ENCODE results near the gene PEX26. TPM values are rescaled to one million over a fixed set of nuclear protein-coding genes. Genes with fewer than 3 reads are reported as not detected.

PEX26 gene
- total RNA-seq, 1 experiment from 2014 or later, result 21.9 TPM

- ATAC-seq (no peak), DNase-seq (ENCODE audit: low read depth, low spot score) (no peak)
- CTCF ChIA-PET, result interaction anchor here (0.6 kb wide), 1 partner anchor 76 kb away, joined by 4 read pairs; no protein-coding TSS in a partner anchor
- no peak for TF ChIP-seq SIN3A (IDR thresholded peaks at IDR 0.05; ENCODE audit: borderline replicate concordance, insufficient read depth, low read depth, low read length)
- TF ChIP-seq, protein P1, sequence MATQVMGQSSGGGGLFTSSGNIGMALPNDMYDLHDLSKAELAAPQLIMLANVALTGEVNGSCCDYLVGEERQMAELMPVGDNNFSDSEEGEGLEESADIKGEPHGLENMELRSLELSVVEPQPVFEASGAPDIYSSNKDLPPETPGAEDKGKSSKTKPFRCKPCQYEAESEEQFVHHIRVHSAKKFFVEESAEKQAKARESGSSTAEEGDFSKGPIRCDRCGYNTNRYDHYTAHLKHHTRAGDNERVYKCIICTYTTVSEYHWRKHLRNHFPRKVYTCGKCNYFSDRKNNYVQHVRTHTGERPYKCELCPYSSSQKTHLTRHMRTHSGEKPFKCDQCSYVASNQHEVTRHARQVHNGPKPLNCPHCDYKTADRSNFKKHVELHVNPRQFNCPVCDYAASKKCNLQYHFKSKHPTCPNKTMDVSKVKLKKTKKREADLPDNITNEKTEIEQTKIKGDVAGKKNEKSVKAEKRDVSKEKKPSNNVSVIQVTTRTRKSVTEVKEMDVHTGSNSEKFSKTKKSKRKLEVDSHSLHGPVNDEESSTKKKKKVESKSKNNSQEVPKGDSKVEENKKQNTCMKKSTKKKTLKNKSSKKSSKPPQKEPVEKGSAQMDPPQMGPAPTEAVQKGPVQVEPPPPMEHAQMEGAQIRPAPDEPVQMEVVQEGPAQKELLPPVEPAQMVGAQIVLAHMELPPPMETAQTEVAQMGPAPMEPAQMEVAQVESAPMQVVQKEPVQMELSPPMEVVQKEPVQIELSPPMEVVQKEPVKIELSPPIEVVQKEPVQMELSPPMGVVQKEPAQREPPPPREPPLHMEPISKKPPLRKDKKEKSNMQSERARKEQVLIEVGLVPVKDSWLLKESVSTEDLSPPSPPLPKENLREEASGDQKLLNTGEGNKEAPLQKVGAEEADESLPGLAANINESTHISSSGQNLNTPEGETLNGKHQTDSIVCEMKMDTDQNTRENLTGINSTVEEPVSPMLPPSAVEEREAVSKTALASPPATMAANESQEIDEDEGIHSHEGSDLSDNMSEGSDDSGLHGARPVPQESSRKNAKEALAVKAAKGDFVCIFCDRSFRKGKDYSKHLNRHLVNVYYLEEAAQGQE (IDR thresholded peaks at IDR 0.05; ENCODE audit: insufficient read depth in 1 of 2, low read depth in 2 of 2, low read length in 1 of 2), result no peak
- no peak for TF ChIP-seq TCF7L2 (IDR thresholded peaks at IDR 0.05; ENCODE audit: low read depth, low read length)
- TF ChIP-seq POLR2AphosphoS5 (IDR thresholded peaks at IDR 0.05; ENCODE audit: low read depth, low read length), result no peak
- no peak for TF ChIP-seq CTCF (IDR thresholded peaks at IDR 0.05)
- Histone ChIP-seq H3K27me3 (ENCODE audit: control insufficient read depth, insufficient read depth, low read length) (no peaks in the 10 kb centered on the region), H3K9me3 (ENCODE audit: control insufficient read depth, insufficient read depth, low read depth, low read length) (no peaks in the 10 kb centered on the region), H3K4me1 (ENCODE audit: control insufficient read depth, insufficient read depth, low read length) (no peaks in the 10 kb centered on the region), H3K27ac (ENCODE audit: low read length) (no peak overlapping the region), H3K36me3 (ENCODE audit: control insufficient read depth, insufficient read depth, low read length) (no peaks in the 10 kb centered on the region), H3K4me3 (ENCODE audit: low read depth in 2 of 2, low read length in 2 of 2) (no peak overlapping the region)
- no TSS peak for BruUV-seq (replicated peaks)
- in situ Hi-C loops (cut with HindIII; ENCODE audit: low pct_unique_long_range_greater_than_20kb, low sequenced_read_pairs), result no loop called here
- POLR2A ChIA-PET, result no interaction called here
- intact Hi-C loops (cut with micrococcal nuclease; ENCODE audit: unreplicated experiment), result no loop called here
Observed at GRCh38 chr22:18056807-18057474, 20.8 kb upstream of the PEX26 start.

DNA sequence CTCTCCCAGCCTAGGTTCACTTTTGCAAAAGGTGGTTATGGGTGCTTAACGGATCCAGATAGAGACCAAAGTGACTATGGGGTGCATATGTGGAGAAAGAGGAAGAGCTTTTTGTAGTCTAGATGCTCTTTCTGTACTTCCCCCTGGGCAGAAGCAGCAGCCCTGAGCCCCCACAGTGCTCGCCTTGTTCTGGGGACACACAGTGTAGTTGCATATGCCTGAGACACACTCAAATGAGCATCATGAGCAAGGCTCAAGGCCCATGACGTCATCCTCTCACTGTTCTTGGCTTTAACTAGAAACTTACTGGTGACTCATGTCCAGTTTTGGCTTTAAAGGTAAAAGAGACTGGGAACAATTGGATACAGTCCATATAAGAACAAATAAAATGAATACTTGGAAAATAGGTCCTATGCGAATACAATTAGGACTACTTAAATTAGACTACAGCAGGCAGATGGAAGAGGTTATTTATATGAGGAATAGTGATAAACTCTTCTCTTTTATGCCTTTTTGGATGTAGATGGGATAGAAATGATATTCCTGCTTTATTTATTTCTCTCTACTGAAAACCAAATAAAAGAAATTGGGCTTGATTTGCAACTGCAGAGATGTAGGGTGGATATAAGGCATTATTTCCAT lies 20.1 kb upstream of the PEX26 start:
- ATAC-seq, result no peak
- ChIA-PET POLR2A (no interaction called here), CTCF (interaction anchor here (0.6 kb wide), 1 partner anchor 76 kb away, joined by 4 read pairs; no protein-coding TSS in a partner anchor)
- no peaks in the 10 kb centered on the region for H3K9me3 ChIP-seq (ENCODE audit: control insufficient read depth, insufficient read depth, low read depth, low read length)
- H3K27me3 ChIP-seq (ENCODE audit: control insufficient read depth, insufficient read depth, low read length), result no peaks in the 10 kb centered on the region
- H3K27ac ChIP-seq (ENCODE audit: low read length), result no peak overlapping the region
- no TSS peak for BruUV-seq (replicated peaks)
- TF ChIP-seq, protein P1 (IDR thresholded peaks at IDR 0.05; ENCODE audit: insufficient read depth in 1 of 2, low read depth in 2 of 2, low read length in 1 of 2), result no peak
- TF ChIP-seq SIN3A (IDR thresholded peaks at IDR 0.05; ENCODE audit: borderline replicate concordance, insufficient read depth, low read depth, low read length) (no peak), TCF7L2 (IDR thresholded peaks at IDR 0.05; ENCODE audit: low read depth, low read length) (no peak), CTCF (IDR thresholded peaks at IDR 0.05) (no peak), POLR2AphosphoS5 (IDR thresholded peaks at IDR 0.05; ENCODE audit: low read depth, low read length) (no peak)
- H3K4me1 ChIP-seq (ENCODE audit: control insufficient read depth, insufficient read depth, low read length), result no peaks in the 10 kb centered on the region
- H3K4me3 ChIP-seq (ENCODE audit: low read depth in 2 of 2, low read length in 2 of 2), result no peak overlapping the region
- DNase-seq (ENCODE audit: low read depth, low spot score), result peak; percentile 63
- intact Hi-C loops (cut with micrococcal nuclease; ENCODE audit: unreplicated experiment), result no loop called here
- in situ Hi-C loops (cut with HindIII; ENCODE audit: low pct_unique_long_range_greater_than_20kb, low sequenced_read_pairs), result no loop called here
- H3K36me3 ChIP-seq (ENCODE audit: control insufficient read depth, insufficient read depth, low read length), result no peaks in the 10 kb centered on the region
